HUES64 (cell line): ENCODE results near the gene GSTM4.
"Not testable (repeated sequence)": the region's sequence is repeated elsewhere in the genome, so short reads cannot be mapped to it uniquely, and the experiment has no call there.

Source experiments
- H3K27ac ChIP-seq: 2 replicates; pipeline ENCODE4 v1.7.0; 2013; ENCODE audit warnings: low read depth, low read length, inconsistent platforms
- H3K27me3 ChIP-seq: 2 replicates; pipeline ENCODE4 v1.6.1; 2013; ENCODE audit warnings: mild to moderate bottlenecking, low read length; ENCODE audit not compliant: insufficient read depth
- H3K36me3 ChIP-seq: 2 replicates; pipeline ENCODE4 v1.6.1; 2013; ENCODE audit warnings: mild to moderate bottlenecking, low read length; ENCODE audit not compliant: insufficient read depth
- H3K4me1 ChIP-seq: 2 replicates; pipeline ENCODE4 v1.6.1; 2013; ENCODE audit warnings: mild to moderate bottlenecking, low read length, moderate library complexity; ENCODE audit not compliant: insufficient read depth
- H3K4me3 ChIP-seq: 2 replicates; pipeline ENCODE4 v1.5.1; 2013; ENCODE audit warnings: mild to moderate bottlenecking, low read length, moderate library complexity
- H3K9ac ChIP-seq: 2 replicates; pipeline ENCODE4 v1.6.1; 2013; ENCODE audit warnings: mild to moderate bottlenecking, low read depth, low read length
- H3K9me3 ChIP-seq: 2 replicates; pipeline ENCODE4 v1.6.1; 2013; ENCODE audit warnings: low read depth, low read length; ENCODE audit not compliant: insufficient read depth
- WGBS: fragments of 150-250, 120-280 bp; methylation state at CpG from one replicate; pipeline ENCODE4 v1.1.7; 2013; ENCODE audit warnings: missing lambda C conversion rate; 5-methylcytosine and 5-hydroxymethylcytosine counted together

The GSTM4 gene

GRCh38 chr1:109658533-109659042, 2.7 kb downstream of the GSTM4 start:
- no peak overlapping the region for H3K9ac ChIP-seq
- H3K9me3 ChIP-seq = no peaks in the 10 kb centered on the region
- H3K27ac ChIP-seq = no peak overlapping the region
- no peaks in the 10 kb centered on the region for H3K4me1 ChIP-seq
- H3K4me3 ChIP-seq = no peak overlapping the region
- peaks cover 17% of the 10 kb centered on the region for H3K27me3 ChIP-seq
- no peaks in the 10 kb centered on the region for H3K36me3 ChIP-seq
- WGBS = 62% methylated on average over 3 of the region's 3 CpGs

- WGBS = 93% methylated on average over 2 of the region's 2 CpGs
Observed at GRCh38 chr1:109659145-109659544, 3.2 kb downstream of the GSTM4 start.

GRCh38 chr1:109659997-109660690, 4.2 kb downstream of the GSTM4 start:
- no peaks in the 10 kb centered on the region for H3K9me3 ChIP-seq
- H3K27me3 ChIP-seq = peaks cover 6% of the 10 kb centered on the region; the same call in 1 of the 2 replicates
- no peaks in the 10 kb centered on the region for H3K36me3 ChIP-seq
- 88% methylated on average over 5 of the region's 5 CpGs for WGBS
- no peak overlapping the region for H3K9ac ChIP-seq
- H3K27ac ChIP-seq = no peak overlapping the region
- H3K4me3 ChIP-seq = no peak overlapping the region
- no peaks in the 10 kb centered on the region for H3K4me1 ChIP-seq

More at GRCh38 chr1:109659145-109659544, 3.2 kb downstream of the GSTM4 start:
- Histone ChIP-seq H3K36me3 (no peaks in the 10 kb centered on the region), H3K27me3 (peaks cover 16% of the 10 kb centered on the region), H3K9ac (no peak overlapping the region), H3K4me3 (no peak overlapping the region), H3K4me1 (no peaks in the 10 kb centered on the region), H3K27ac (no peak overlapping the region), H3K9me3 (no peaks in the 10 kb centered on the region)

- not testable (repeated sequence) for H3K4me3 ChIP-seq, H3K4me1 ChIP-seq, H3K36me3 ChIP-seq, H3K27me3 ChIP-seq, H3K27ac ChIP-seq, H3K9me3 ChIP-seq, H3K9ac ChIP-seq
- 89% methylated on average over 3 of the region's 4 CpGs for WGBS
Observed at GRCh38 chr1:109660691-109661026, 4.8 kb downstream of the GSTM4 start.

- Histone ChIP-seq H3K4me3 (no peak overlapping the region), H3K27me3 (no peaks in the 10 kb centered on the region), H3K9ac (no peak overlapping the region), H3K27ac (no peak overlapping the region), H3K4me1 (no peaks in the 10 kb centered on the region), H3K9me3 (no peaks in the 10 kb centered on the region), H3K36me3 (no peaks in the 10 kb centered on the region)
- WGBS = 96% methylated on average over 2 of the region's 2 CpGs
Observed at GRCh38 chr1:109661391-109661790, 5.5 kb downstream of the GSTM4 start.

GRCh38 chr1:109664671-109665070, 8.8 kb downstream of the GSTM4 start:
- Histone ChIP-seq H3K36me3 (no peaks in the 10 kb centered on the region), H3K9me3 (no peaks in the 10 kb centered on the region), H3K27me3 (no peaks in the 10 kb centered on the region), H3K9ac (no peak overlapping the region), H3K4me1 (peaks cover 7% of the 10 kb centered on the region), H3K4me3 (no peak overlapping the region), H3K27ac (no peak overlapping the region)
- WGBS = no CpG with 5 or more reads among the region's 1 CpG

- no peak within 1 kb of the TSS for H3K9ac ChIP-seq
- peaks cover 7% of the 10 kb centered on the region for H3K4me1 ChIP-seq
- peak within 1 kb of the TSS; percentile 49 for H3K4me3 ChIP-seq
- H3K27me3 ChIP-seq = no peaks in the 10 kb centered on the region
- no peaks in the 10 kb centered on the region for H3K9me3 ChIP-seq
- WGBS = 19% methylated on average over 21 of the region's 22 CpGs
- H3K36me3 ChIP-seq = no peaks in the 10 kb centered on the region
- H3K27ac ChIP-seq = no peak within 1 kb of the TSS
Observed at GRCh38 chr1:109667452-109668122, 11.7 kb downstream of the GSTM4 start, which contains the start of gene GSTM2. Gene GSTM2, plus strand, starts transcription at chr1:109668057. Its CDS starts 59 bp downstream, at chr1:109668116.

- no peak overlapping the region for H3K9ac ChIP-seq
- no peaks in the 10 kb centered on the region for H3K36me3 ChIP-seq
- 24% methylated on average over 24 of the region's 26 CpGs for WGBS
- H3K4me1 ChIP-seq = peaks cover 7% of the 10 kb centered on the region
- no peaks in the 10 kb centered on the region for H3K9me3 ChIP-seq
- H3K27ac ChIP-seq = no peak overlapping the region
- H3K4me3 ChIP-seq = peak overlapping the region; percentile 49
- H3K27me3 ChIP-seq = no peaks in the 10 kb centered on the region
Observed at GRCh38 chr1:109668123-109668775, 12.3 kb downstream of the GSTM4 start.

GRCh38 chr1:109669246-109669948, 13.5 kb downstream of the GSTM4 start:
- H3K9me3 ChIP-seq = no peaks in the 10 kb centered on the region
- no peak overlapping the region for H3K4me3 ChIP-seq
- WGBS = 93% methylated on average over 22 of the region's 22 CpGs
- H3K9ac ChIP-seq = no peak overlapping the region
- no peak overlapping the region for H3K27ac ChIP-seq
- no peaks in the 10 kb centered on the region for H3K27me3 ChIP-seq
- H3K4me1 ChIP-seq = peaks cover 7% of the 10 kb centered on the region
- no peaks in the 10 kb centered on the region for H3K36me3 ChIP-seq

GRCh38 chr1:109669949-109670302, 14.0 kb downstream of the GSTM4 start:
- not testable (repeated sequence) for H3K27ac ChIP-seq, H3K4me1 ChIP-seq, H3K9me3 ChIP-seq, H3K27me3 ChIP-seq, H3K4me3 ChIP-seq, H3K36me3 ChIP-seq, H3K9ac ChIP-seq
- 92% methylated on average over 4 of the region's 5 CpGs for WGBS

GRCh38 chr1:109671067-109671466, 15.2 kb downstream of the GSTM4 start:
- Histone ChIP-seq H3K9ac (no peak overlapping the region), H3K4me3 (no peak overlapping the region), H3K27ac (no peak overlapping the region), H3K4me1 (peaks cover 7% of the 10 kb centered on the region), H3K9me3 (no peaks in the 10 kb centered on the region), H3K27me3 (no peaks in the 10 kb centered on the region), H3K36me3 (no peaks in the 10 kb centered on the region)
- WGBS = 91% methylated on average over 5 of the region's 5 CpGs
